Liver (tissue), 9 donors: ENCODE data around the gene STPG4. TPM values are rescaled to one million over a fixed set of nuclear protein-coding genes. Genes with fewer than 3 reads are reported as not detected.

Source experiments
- DNase-seq: peaks from one replicate; pipeline ENCODE4 v3.0.0-alpha.2; 2017; ENCODE audit warnings: low spot score
- H3K27ac ChIP-seq, 2 donors: one replicate each; pipeline ENCODE4 v1.7.0; 2013; ENCODE audit warnings: inconsistent platforms in 2 of 2, low read length in 2 of 2, control low read depth in 1 of 2, low read depth in 1 of 2, mild to moderate bottlenecking in 1 of 2
- H3K27me3 ChIP-seq, 4 donors: one replicate each; pipeline versions ENCODE4 v1.6.1 to v1.7.0; 2013; ENCODE audit warnings: low read length in 3 of 4, inconsistent platforms in 1 of 4, mild to moderate bottlenecking in 1 of 4, moderate library complexity in 1 of 4; ENCODE audit not compliant: control insufficient read depth in 4 of 4, insufficient read depth in 4 of 4
- H3K36me3 ChIP-seq, 4 donors: one replicate each; pipeline versions ENCODE4 v1.6.1 to v1.7.0; 2013; ENCODE audit warnings: low read length in 3 of 4, mild to moderate bottlenecking in 3 of 4, low read depth in 1 of 4, moderate library complexity in 1 of 4; ENCODE audit not compliant: control insufficient read depth in 4 of 4, insufficient read depth in 3 of 4
- H3K4me1 ChIP-seq, 4 donors: one replicate each; pipeline versions ENCODE4 v1.6.1 to v1.7.0; 2013; ENCODE audit warnings: low read length in 3 of 4, mild to moderate bottlenecking in 3 of 4, moderate library complexity in 1 of 4; ENCODE audit not compliant: control insufficient read depth in 4 of 4, insufficient read depth in 4 of 4
- H3K4me3 ChIP-seq, 3 donors: one replicate each; pipeline versions ENCODE4 v1.6.1 to v1.7.0; 2013; ENCODE audit warnings: low read length in 3 of 3, control low read depth in 1 of 3, low read depth in 1 of 3, mild to moderate bottlenecking in 1 of 3
- H3K9ac ChIP-seq, 2 donors: one replicate each; pipeline ENCODE4 v1.7.0; 2013; ENCODE audit warnings: low read length in 2 of 2, mild to moderate bottlenecking in 2 of 2, moderate library complexity in 2 of 2, control low read depth in 1 of 2, low read depth in 1 of 2
- H3K9me3 ChIP-seq, 4 donors: one replicate each; pipeline versions ENCODE4 v1.6.1 to v1.7.0; 2013; ENCODE audit warnings: low read length in 3 of 4; ENCODE audit not compliant: control insufficient read depth in 4 of 4
- ATF3 ChIP-seq: IDR thresholded peaks from 2 replicates; pipeline ENCODE4 v1.6.1; 2016; ENCODE audit warnings: antibody characterized with exemption
- EGR1 ChIP-seq, 2 donors: IDR thresholded peaks; 2 replicates each; pipeline ENCODE4 v1.6.1; 2016 to 2018; ENCODE audit warnings: antibody characterized with exemption in 2 of 2, low read depth in 2 of 2
- FOXA2 ChIP-seq: IDR thresholded peaks from 2 replicates; pipeline ENCODE4 v1.6.1; 2016; ENCODE audit warnings: antibody characterized with exemption
- GABPA ChIP-seq, 2 donors: IDR thresholded peaks in 1 of 2; conservative IDR thresholded peaks in 1 of 2; 2 replicates each; pipeline ENCODE4 v1.6.1; 2016; ENCODE audit warnings: antibody characterized with exemption in 2 of 2, mild to moderate bottlenecking in 1 of 2, moderate library complexity in 1 of 2
- HNF4A ChIP-seq, 2 donors: conservative IDR thresholded peaks; 2 replicates each; pipeline ENCODE4 v1.6.1; 2016; ENCODE audit warnings: antibody characterized with exemption in 2 of 2, mild to moderate bottlenecking in 2 of 2
- HNF4G ChIP-seq: IDR thresholded peaks from 2 replicates; pipeline ENCODE4 v1.6.1; 2016; ENCODE audit warnings: antibody characterized with exemption
- JUND ChIP-seq, 2 donors: IDR thresholded peaks; 2 replicates each; pipeline ENCODE4 v1.6.1; 2016; ENCODE audit warnings: antibody characterized with exemption in 2 of 2
- NR2F2 ChIP-seq: IDR thresholded peaks from 2 replicates; pipeline ENCODE4 v1.6.1; 2016; ENCODE audit warnings: antibody characterized with exemption
- RAD21 ChIP-seq, 2 donors: IDR thresholded peaks; 2 replicates each; pipeline ENCODE4 v1.6.1; 2016; ENCODE audit warnings: antibody characterized with exemption in 2 of 2, mild to moderate bottlenecking in 2 of 2
- RXRA ChIP-seq, 2 donors: IDR thresholded peaks; 2 replicates each; pipeline ENCODE4 v1.6.1; 2017 to 2018; ENCODE audit warnings: antibody characterized with exemption in 2 of 2, mild to moderate bottlenecking in 1 of 2
- TAF1 ChIP-seq: conservative IDR thresholded peaks from 2 replicates; pipeline ENCODE4 v1.6.1; 2016; ENCODE audit warnings: antibody characterized with exemption, mild to moderate bottlenecking
- YY1 ChIP-seq: IDR thresholded peaks from 2 replicates; pipeline ENCODE4 v1.6.1; 2016; ENCODE audit warnings: antibody characterized with exemption, mild to moderate bottlenecking
- WGBS: extraction: QIAGEN DNeasy Blood & Tissue Kit; methylation state at CpG from one replicate; pipeline ENCODE4 v1.1.7; 2013; 5-methylcytosine and 5-hydroxymethylcytosine counted together
- polyA plus RNA-seq, 2 donors: library from polyadenylated mRNA; stranded (reverse) in 1 of 2; unstranded in 1 of 2; fragments of 200-250 nt in 1 of 2; fragments of >200 nt in 1 of 2; fragmentation: Nextera tagmentation in 1 of 2; extraction: Ambion mirVana in 1 of 2; gene quantifications; one replicate each; pipeline versions ENCODE4 v1.2.1 to v1.2.3, GENCODE V29; 2013 to 2015
- total RNA-seq, 2 donors: library from RNA; depleted of rRNA; stranded (reverse); fragments of >200 nt; gene quantifications; one replicate each; pipeline ENCODE4 v1.2.3, GENCODE V29; 2014
- TF ChIP-seq, protein P1 (sequence below): IDR thresholded peaks from 2 replicates; pipeline ENCODE4 v1.6.1; 2016; ENCODE audit warnings: antibody characterized with exemption, mild to moderate bottlenecking
- TF ChIP-seq, protein P2 (sequence below): IDR thresholded peaks from 2 replicates; pipeline ENCODE4 v1.6.1; 2016; ENCODE audit warnings: antibody characterized with exemption
- donor health status: healthy.
- donor health status: healthy.
- donor health status: healthy.
- donor health status: healthy.
- donor health status: healthy.

Gene STPG4
- total and polyA plus RNA-seq, 4 donors, result 0.25 TPM; not detected in 3

GRCh38 chr2:47038656-47039488 is 116.2 kb downstream of the STPG4 start:
- Histone ChIP-seq H3K27me3 (no peaks in the 10 kb centered on the region), H3K4me1 (peaks cover 13 to 51% (median 34%) of the 10 kb centered on the region in 4 donors)

GRCh38 chr2:47037678-47038077 is 117.4 kb downstream of the STPG4 start:
- no peak overlapping the region for H3K27ac ChIP-seq

More at GRCh38 chr2:47038656-47039488, 116.2 kb downstream of the STPG4 start:
- WGBS, result 90% methylated on average over 9 of the region's 9 CpGs
- TF ChIP-seq, protein P1, sequence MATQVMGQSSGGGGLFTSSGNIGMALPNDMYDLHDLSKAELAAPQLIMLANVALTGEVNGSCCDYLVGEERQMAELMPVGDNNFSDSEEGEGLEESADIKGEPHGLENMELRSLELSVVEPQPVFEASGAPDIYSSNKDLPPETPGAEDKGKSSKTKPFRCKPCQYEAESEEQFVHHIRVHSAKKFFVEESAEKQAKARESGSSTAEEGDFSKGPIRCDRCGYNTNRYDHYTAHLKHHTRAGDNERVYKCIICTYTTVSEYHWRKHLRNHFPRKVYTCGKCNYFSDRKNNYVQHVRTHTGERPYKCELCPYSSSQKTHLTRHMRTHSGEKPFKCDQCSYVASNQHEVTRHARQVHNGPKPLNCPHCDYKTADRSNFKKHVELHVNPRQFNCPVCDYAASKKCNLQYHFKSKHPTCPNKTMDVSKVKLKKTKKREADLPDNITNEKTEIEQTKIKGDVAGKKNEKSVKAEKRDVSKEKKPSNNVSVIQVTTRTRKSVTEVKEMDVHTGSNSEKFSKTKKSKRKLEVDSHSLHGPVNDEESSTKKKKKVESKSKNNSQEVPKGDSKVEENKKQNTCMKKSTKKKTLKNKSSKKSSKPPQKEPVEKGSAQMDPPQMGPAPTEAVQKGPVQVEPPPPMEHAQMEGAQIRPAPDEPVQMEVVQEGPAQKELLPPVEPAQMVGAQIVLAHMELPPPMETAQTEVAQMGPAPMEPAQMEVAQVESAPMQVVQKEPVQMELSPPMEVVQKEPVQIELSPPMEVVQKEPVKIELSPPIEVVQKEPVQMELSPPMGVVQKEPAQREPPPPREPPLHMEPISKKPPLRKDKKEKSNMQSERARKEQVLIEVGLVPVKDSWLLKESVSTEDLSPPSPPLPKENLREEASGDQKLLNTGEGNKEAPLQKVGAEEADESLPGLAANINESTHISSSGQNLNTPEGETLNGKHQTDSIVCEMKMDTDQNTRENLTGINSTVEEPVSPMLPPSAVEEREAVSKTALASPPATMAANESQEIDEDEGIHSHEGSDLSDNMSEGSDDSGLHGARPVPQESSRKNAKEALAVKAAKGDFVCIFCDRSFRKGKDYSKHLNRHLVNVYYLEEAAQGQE, result no peak
- TF ChIP-seq HNF4A (conservative IDR thresholded peaks at IDR 0.05), result no peak
- no peak for TF ChIP-seq TAF1
- TF ChIP-seq GABPA (IDR thresholded peaks at IDR 0.05 in 1 of 2, conservative IDR thresholded peaks at IDR 0.05 in 1 of 2), result no peak
- no peak for TF ChIP-seq YY1
- no peak for TF ChIP-seq JUND (IDR thresholded peaks at IDR 0.05)
- TF ChIP-seq, protein P2, sequence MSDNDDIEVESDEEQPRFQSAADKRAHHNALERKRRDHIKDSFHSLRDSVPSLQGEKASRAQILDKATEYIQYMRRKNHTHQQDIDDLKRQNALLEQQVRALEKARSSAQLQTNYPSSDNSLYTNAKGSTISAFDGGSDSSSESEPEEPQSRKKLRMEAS, result no peak
- TF ChIP-seq EGR1 (IDR thresholded peaks at IDR 0.05; ENCODE audit: low read depth in 2 of 2), result no peak
- no peak for TF ChIP-seq FOXA2
- no peak for TF ChIP-seq RAD21 (IDR thresholded peaks at IDR 0.05)
- no peak for TF ChIP-seq NR2F2
- no peak for TF ChIP-seq ATF3
- Histone ChIP-seq H3K9ac (no peak overlapping the region), H3K36me3 (no peaks in the 10 kb centered on the region), H3K9me3 (no peaks in the 10 kb centered on the region), H3K4me3 (no peak overlapping the region), H3K27ac (peak overlapping the region; percentile 26 to 31)
- DNase-seq, result no peak

More at GRCh38 chr2:47037678-47038077, 117.4 kb downstream of the STPG4 start:
- no peak overlapping the region for H3K9ac ChIP-seq
- no peak for DNase-seq
- H3K9me3 ChIP-seq, result no peaks in the 10 kb centered on the region
- H3K4me3 ChIP-seq, result no peak overlapping the region
- TF ChIP-seq JUND (IDR thresholded peaks at IDR 0.05), result no peak
- TF ChIP-seq HNF4G, result no peak
- TF ChIP-seq ATF3, result no peak
- TF ChIP-seq RXRA (IDR thresholded peaks at IDR 0.05), result no peak
- no peak for TF ChIP-seq EGR1 (IDR thresholded peaks at IDR 0.05; ENCODE audit: low read depth in 2 of 2)
- peaks cover 20 to 57% (median 41%) of the 10 kb centered on the region in 4 donors for H3K4me1 ChIP-seq
- no peaks in the 10 kb centered on the region for H3K36me3 ChIP-seq
- WGBS, result 84% methylated on average over 9 of the region's 9 CpGs
- H3K27me3 ChIP-seq, result no peaks in the 10 kb centered on the region

Other genes with a start within 250 kb of the STPG4 start
- 100 to 1,000 TPM in 1 of 2 donors, 10 to 100 TPM in 1; 81.8 to 148 TPM for gene MCFD2, start 239.5 kb downstream of the STPG4 start, total RNA-seq
- gene MCFD2, start 239.5 kb downstream of the STPG4 start, polyA plus RNA-seq, result 100 to 1,000 TPM; 118 to 140 TPM
- gene TTC7A, start 214.1 kb downstream of the STPG4 start, total RNA-seq, result 10 to 100 TPM in 1 of 2 donors, 1 to 10 TPM in 1; 9.3 to 14.6 TPM
- 1 to 10 TPM; 1.1 to 9.3 TPM for gene TTC7A, start 214.1 kb downstream of the STPG4 start, polyA plus RNA-seq
- gene CALM2, start 21.2 kb upstream of the STPG4 start, total RNA-seq, result 100 to 1,000 TPM; 207 to 221 TPM
- gene CALM2, start 21.2 kb upstream of the STPG4 start, polyA plus RNA-seq, result 100 to 1,000 TPM; 218 to 456 TPM
- 10 to 100 TPM in 1 of 2 donors, 1 to 10 TPM in 1; 1.5 to 21.8 TPM for gene EPCAM, start 214.0 kb upstream of the STPG4 start, total RNA-seq
- gene EPCAM, start 214.0 kb upstream of the STPG4 start, polyA plus RNA-seq, result 1 to 10 TPM; 1.4 to 5.2 TPM
- gene MSH2, start 247.8 kb upstream of the STPG4 start, total RNA-seq, result 10 to 100 TPM in 1 of 2 donors, 1 to 10 TPM in 1; 4.7 to 33.3 TPM
- 1 to 10 TPM; 1.6 to 2.9 TPM for gene MSH2, start 247.8 kb upstream of the STPG4 start, polyA plus RNA-seq